K562 (cell line): ENCODE results near the gene COPA. TPM values are rescaled to one million over a fixed set of nuclear protein-coding genes. Genes with fewer than 3 reads are reported as not detected.

ENCODE experiments used
- ETV6 ChIP-seq, 3 experiments: fragments of 150-350 bp in 1 of 3; sonication (generic) in 1 of 3; formaldehyde crosslinking in 1 of 3; IDR thresholded peaks; 2 replicates each; pipeline versions ENCODE4 v1.6.1 to v1.8.0; 2014 to 2022; ENCODE audit warnings: borderline replicate concordance in 2 of 3, low read depth in 2 of 3, antibody characterized with exemption in 1 of 3, low read length in 1 of 3, mild to moderate bottlenecking in 1 of 3, missing genetic modification reagents in 1 of 3
- HDAC1 ChIP-seq, 2 experiments: fragments of 450-650 bp; IDR thresholded peaks; 2 replicates each; pipeline ENCODE4 v1.6.1; 2016 to 2017; ENCODE audit warnings: inconsistent platforms in 1 of 2, mild to moderate bottlenecking in 1 of 2, moderate library complexity in 1 of 2
- MGA ChIP-seq: fragments of 450-650 bp; IDR thresholded peaks from 2 replicates; pipeline ENCODE4 v1.6.1; 2016; ENCODE audit warnings: mild to moderate bottlenecking, moderate library complexity
- TFAM ChIP-seq: fragments of 250-450 bp; sonication (Bioruptor Pico); conservative IDR thresholded peaks from 2 replicates; pipeline ENCODE4 v1.5.0; 2021; ENCODE audit warnings: mild to moderate bottlenecking, moderate library complexity
- ZNF280B ChIP-seq: fragments of 250-450 bp; sonication (Bioruptor Pico); IDR thresholded peaks from 2 replicates; pipeline ENCODE4 v1.5.1; 2021; ENCODE audit warnings: mild to moderate bottlenecking
- polyA plus RNA-seq, 8 experiments: library from polyadenylated mRNA; depleted of rRNA in 4 of 8; stranded (reverse) in 5 of 8; unstranded in 3 of 8; fragments of >200 nt; fragmentation: Nextera tagmentation in 2 of 8; fragmentation: Illumina TruSeq in 1 of 8; extraction: Ambion mirVana in 2 of 8; extraction: Trizol in 1 of 8; gene quantifications; 2 replicates each; pipeline versions ENCODE4 v1.2.1 to v1.2.3, GENCODE V29; 2011 to 2014; ENCODE audit warnings: inconsistent platforms in 1 of 8, missing spikeins in 1 of 8
- total RNA-seq, 7 experiments: library from RNA; depleted of rRNA in 6 of 7; stranded (reverse); fragments of >200 nt in 6 of 7; fragmentation: Illumina TruSeq in 2 of 7; extraction: Trizol in 2 of 7; gene quantifications; 2 replicates each; pipeline versions ENCODE4 v1.2.1 to v1.2.3, GENCODE V29; 2011 to 2021; ENCODE audit warnings: low replicate concordance in 1 of 7

Gene COPA
- total and polyA plus RNA-seq, 9 of the 15 experiments (the other 6 are each of a cell fraction or from before 2014, with no cell fraction given), result 49.8 to 222 (median 110) TPM

- TF ChIP-seq MGA, result no peak
- TF ChIP-seq HDAC1 (IDR thresholded peaks at IDR 0.05), result 0 out of 4 replicates have a peak, but pooled peaks of 1 of the 2 experiments have one; percentile 25
- TF ChIP-seq TFAM (CRISPR knock-in tag), result no peak
- no peak for TF ChIP-seq ETV6 (IDR thresholded peaks at IDR 0.05; ENCODE audit: borderline replicate concordance in 1 of 2, low read depth in 2 of 2, low read length in 1 of 2)
- TF ChIP-seq ETV6 (CRISPR knock-in tag; IDR thresholded peaks at IDR 0.05; ENCODE audit: borderline replicate concordance), result no peak
- TF ChIP-seq ZNF280B (CRISPR knock-in tag), result no peak
Observed at GRCh38 chr1:160257411-160258015, 85.5 kb downstream of the COPA start (continued).
